Nephron progenitor cell (in vitro differentiated cells): ENCODE measurements around the gene FBXO42.
A peak's percentile ranks its signal among the peaks of the same experiment; 100 is the strongest.
"Not testable (repeated sequence)": the region's sequence is repeated elsewhere in the genome, so short reads cannot be mapped to it uniquely, and the experiment has no call there.

ENCODE experiments used
- DNase-seq: peaks from one replicate; pipeline ENCODE4 v3.0.0; 2021
- H3K27ac Mint-ChIP-seq: 2 replicates; pipeline ENCODE4 v1.8.0; 2021; ENCODE audit warnings: mild to moderate bottlenecking, moderate library complexity, mixed read lengths
- H3K27me3 Mint-ChIP-seq: 2 replicates; pipeline ENCODE4 v1.8.0; 2021; ENCODE audit warnings: mild to moderate bottlenecking, low read depth, mixed read lengths; ENCODE audit not compliant: poor library complexity
- H3K36me3 Mint-ChIP-seq: 2 replicates; pipeline ENCODE4 v1.8.0; 2021; ENCODE audit warnings: low read depth, mixed read lengths
- H3K4me1 Mint-ChIP-seq: 2 replicates; pipeline ENCODE4 v1.8.0; 2021; ENCODE audit warnings: mixed read lengths
- H3K4me3 Mint-ChIP-seq: 2 replicates; pipeline ENCODE4 v1.8.0; 2021; ENCODE audit warnings: mild to moderate bottlenecking, moderate library complexity, mixed read lengths
- H3K9me3 Mint-ChIP-seq: 2 replicates; pipeline ENCODE4 v1.8.0; 2021; ENCODE audit warnings: mild to moderate bottlenecking, moderate library complexity, mixed read lengths
- CTCF ChIP-seq: fragments of 200-600 bp; sonication (generic); IDR thresholded peaks from 2 replicates; pipeline ENCODE4 v1.5.0; 2021; ENCODE audit warnings: antibody characterized with exemption

The FBXO42 gene

GRCh38 chr1:16224472-16224871, 127.8 kb downstream of the FBXO42 start:
- Mint-ChIP-seq H3K9me3 (peaks cover 15% of the 10 kb centered on the region), H3K36me3 (no peaks in the 10 kb centered on the region), H3K27me3 (peaks cover 89% of the 10 kb centered on the region), H3K27ac (no peak overlapping the region), H3K4me1 (peaks cover 22% of the 10 kb centered on the region), H3K4me3 (no peak overlapping the region)
- no peak for DNase-seq
- no peak for TF ChIP-seq CTCF

- H3K9me3 Mint-ChIP-seq, result peaks cover 15% of the 10 kb centered on the region
- H3K4me1 Mint-ChIP-seq, result peaks cover 18% of the 10 kb centered on the region
- H3K27me3 Mint-ChIP-seq, result peaks cover 76% of the 10 kb centered on the region
- H3K27ac Mint-ChIP-seq, DNase-seq, H3K36me3 Mint-ChIP-seq, H3K4me3 Mint-ChIP-seq: not testable (repeated sequence)
These were observed 129.6 kb downstream of the FBXO42 start for GRCh38 chr1:16222716-16223115.

GRCh38 chr1:16221499-16221898, 130.8 kb downstream of the FBXO42 start:
- H3K4me1 Mint-ChIP-seq, result peaks cover 17% of the 10 kb centered on the region
- H3K27me3 Mint-ChIP-seq, result peaks cover 73% of the 10 kb centered on the region
- no peak for TF ChIP-seq CTCF
- DNase-seq, result no peak
- H3K27ac Mint-ChIP-seq, result no peak overlapping the region
- H3K36me3 Mint-ChIP-seq, result no peaks in the 10 kb centered on the region
- peaks cover 7% of the 10 kb centered on the region for H3K9me3 Mint-ChIP-seq
- H3K4me3 Mint-ChIP-seq, result no peak overlapping the region

DNA sequence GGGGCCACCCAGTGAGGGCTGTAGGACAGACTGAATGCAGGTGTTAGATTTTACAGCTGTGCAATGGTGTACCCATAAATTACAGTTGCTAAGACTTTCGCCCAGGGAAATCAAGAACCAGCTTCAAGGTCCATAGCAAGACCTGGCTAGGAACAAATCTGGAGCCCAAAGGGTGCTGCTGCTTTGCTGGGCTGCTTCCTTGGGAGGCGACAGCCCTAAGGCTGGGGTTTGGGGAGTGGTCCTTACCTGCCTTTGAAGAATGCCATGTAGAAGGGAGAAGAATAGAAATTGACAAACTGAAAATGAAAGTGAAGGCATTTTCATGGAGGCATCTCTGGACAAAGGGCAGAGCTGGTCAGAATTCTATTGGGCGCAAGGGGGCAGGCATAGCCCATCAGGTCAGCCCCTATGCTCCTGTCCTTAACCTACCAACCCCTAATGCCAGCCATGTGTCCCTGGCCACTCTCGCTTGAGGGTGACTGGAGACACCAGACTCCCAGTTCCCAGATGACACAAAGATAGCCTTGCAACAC, 132.2 kb downstream of the FBXO42 start:
- Mint-ChIP-seq H3K27ac (no peak overlapping the region), H3K27me3 (peaks cover 64% of the 10 kb centered on the region), H3K9me3 (no peaks in the 10 kb centered on the region), H3K36me3 (no peaks in the 10 kb centered on the region), H3K4me1 (peaks cover 15% of the 10 kb centered on the region), H3K4me3 (no peak overlapping the region)
- TF ChIP-seq CTCF, result no peak
- no peak for DNase-seq

GRCh38 chr1:16218674-16219071, 133.6 kb downstream of the FBXO42 start:
- H3K4me3 Mint-ChIP-seq, result peak overlapping the region; percentile 15
- H3K36me3 Mint-ChIP-seq, result no peaks in the 10 kb centered on the region
- DNase-seq, result no peak
- no peak overlapping the region for H3K27ac Mint-ChIP-seq
- H3K27me3 Mint-ChIP-seq, result peaks cover 50% of the 10 kb centered on the region
- no peak for TF ChIP-seq CTCF
- H3K4me1 Mint-ChIP-seq, result peaks cover 15% of the 10 kb centered on the region
- H3K9me3 Mint-ChIP-seq, result no peaks in the 10 kb centered on the region

- no peaks in the 10 kb centered on the region for H3K9me3 Mint-ChIP-seq
- DNase-seq, result no peak
- H3K4me3 Mint-ChIP-seq, result peak overlapping the region; percentile 67
- H3K4me1 Mint-ChIP-seq, result peaks cover 15% of the 10 kb centered on the region
- no peaks in the 10 kb centered on the region for H3K36me3 Mint-ChIP-seq
- no peak overlapping the region for H3K27ac Mint-ChIP-seq
- H3K27me3 Mint-ChIP-seq, result peaks cover 45% of the 10 kb centered on the region
- no peak for TF ChIP-seq CTCF
These were observed 134.1 kb downstream of the FBXO42 start for GRCh38 chr1:16218014-16218673.
